Measurements from ENCODE around the gene ARHGAP15. TPM values are rescaled to one million over a fixed set of nuclear protein-coding genes. Genes with fewer than 3 reads are reported as not detected.

ARHGAP15 gene
- total RNA-seq, 4 donors from 2014 or later: 3.4 to 9.3 (median 6.4) TPM

DNA sequence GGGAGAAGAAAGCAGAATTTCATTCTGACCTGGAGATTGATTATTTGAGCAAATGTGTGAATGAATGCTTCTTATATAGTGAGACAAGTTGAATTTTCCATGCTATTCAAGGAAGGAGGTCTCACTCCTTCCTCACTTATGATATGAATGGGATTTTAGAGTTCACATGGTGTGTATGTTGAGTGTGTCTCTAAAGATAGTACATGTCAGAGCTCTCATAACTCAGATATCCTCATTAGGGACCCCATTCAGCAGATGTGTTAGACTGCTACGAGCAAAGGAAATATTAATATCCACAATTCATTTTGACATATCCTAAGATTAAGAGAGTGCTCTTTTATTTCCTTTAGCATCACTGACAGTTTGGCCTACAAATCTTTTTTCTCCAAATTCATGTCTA lies 368.5 kb downstream of the ARHGAP15 start:
- 25 to 70% methylated on average over 1 of the region's 1 CpG for WGBS, 2 donors (ENCODE audit: low coverage in 1 of 2)
- Histone ChIP-seq H3K9me3 (no peaks in the 10 kb centered on the region), H3K27me3 (no peaks in the 10 kb centered on the region), H3K4me1 (no peaks in the 10 kb centered on the region), H3K36me3 (no peaks in the 10 kb centered on the region), H3K27ac (no peak overlapping the region), H3K4me3 (no peak overlapping the region)
- no peak for TF ChIP-seq CTCF (IDR thresholded peaks at IDR 0.05)
- TF ChIP-seq POLR2A (IDR thresholded peaks at IDR 0.05): no peak
- no peak for TF ChIP-seq EP300 (IDR thresholded peaks at IDR 0.05)
- TF ChIP-seq POLR2AphosphoS5 (IDR thresholded peaks at IDR 0.05): no peak
- no peak for ATAC-seq

DNA sequence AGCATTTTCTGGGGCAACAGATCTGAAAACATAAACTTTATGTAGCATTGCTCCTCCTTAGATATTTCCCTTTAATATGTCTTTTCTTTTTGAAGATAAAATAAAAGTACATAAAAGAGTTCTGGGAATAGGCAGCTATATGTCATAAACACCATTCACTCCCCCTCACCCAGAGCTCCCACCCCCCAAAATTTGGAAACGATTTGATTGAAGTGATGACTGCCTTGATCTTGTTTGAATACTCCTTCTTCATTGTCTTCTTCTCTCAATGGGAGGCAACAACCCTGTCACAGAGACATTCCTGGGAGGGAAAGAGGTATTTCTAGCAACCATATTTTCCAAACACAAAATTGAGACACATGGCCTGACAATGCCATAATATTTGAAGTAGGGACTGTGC lies 369.3 kb downstream of the ARHGAP15 start:
- ATAC-seq: no peak
- H3K4me1 ChIP-seq: no peaks in the 10 kb centered on the region
- H3K27me3 ChIP-seq: no peaks in the 10 kb centered on the region
- TF ChIP-seq CTCF (IDR thresholded peaks at IDR 0.05): no peak
- TF ChIP-seq POLR2A (IDR thresholded peaks at IDR 0.05): no peak
- TF ChIP-seq EP300 (IDR thresholded peaks at IDR 0.05): no peak
- no peak for TF ChIP-seq POLR2AphosphoS5 (IDR thresholded peaks at IDR 0.05)
- H3K9me3 ChIP-seq: no peaks in the 10 kb centered on the region
- no peaks in the 10 kb centered on the region for H3K36me3 ChIP-seq
- no peak overlapping the region for H3K27ac ChIP-seq
- H3K4me3 ChIP-seq: no peak overlapping the region
- WGBS, 2 donors (ENCODE audit: low coverage in 1 of 2): 0 to 56% methylated on average over 1 of the region's 1 CpG

DNA sequence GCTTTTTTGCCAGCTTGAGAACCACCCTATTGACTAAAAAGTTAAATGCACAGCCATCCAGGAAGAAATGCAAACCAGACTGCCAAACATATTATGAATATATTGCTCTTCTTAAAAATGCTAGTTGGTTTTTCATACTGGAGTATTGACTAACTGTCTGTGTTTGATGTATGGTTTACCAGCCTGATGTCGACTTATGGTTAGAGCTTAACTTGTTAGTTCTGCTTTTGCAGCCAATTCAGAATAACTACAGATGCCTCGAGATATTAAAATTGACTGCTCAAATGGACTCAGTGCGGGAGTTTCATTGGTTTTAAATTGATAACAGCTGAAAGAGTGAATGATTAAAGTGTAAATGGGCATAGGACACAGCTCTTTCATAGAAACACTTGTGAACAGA lies 369.8 kb downstream of the ARHGAP15 start:
- no peaks in the 10 kb centered on the region for H3K9me3 ChIP-seq
- 77 to 88% methylated on average over 3 of the region's 3 CpGs for WGBS, 2 donors (ENCODE audit: low coverage in 1 of 2)
- H3K27ac ChIP-seq: no peak overlapping the region
- no peak for ATAC-seq
- TF ChIP-seq POLR2AphosphoS5 (IDR thresholded peaks at IDR 0.05) (no peak), POLR2A (IDR thresholded peaks at IDR 0.05) (no peak), CTCF (IDR thresholded peaks at IDR 0.05) (no peak), EP300 (IDR thresholded peaks at IDR 0.05) (no peak)
- no peaks in the 10 kb centered on the region for H3K36me3 ChIP-seq
- no peaks in the 10 kb centered on the region for H3K4me1 ChIP-seq
- no peaks in the 10 kb centered on the region for H3K27me3 ChIP-seq
- no peak overlapping the region for H3K4me3 ChIP-seq

GRCh38 chr2:143501106-143501676 lies 372.0 kb downstream of the ARHGAP15 start:
- no peaks in the 10 kb centered on the region for H3K9me3 ChIP-seq
- no peaks in the 10 kb centered on the region for H3K36me3 ChIP-seq
- no peaks in the 10 kb centered on the region for H3K4me1 ChIP-seq
- 84 to 87% methylated on average over 7 of the region's 7 CpGs for WGBS, 2 donors (ENCODE audit: low coverage in 1 of 2)
- no peak for TF ChIP-seq EP300 (IDR thresholded peaks at IDR 0.05)
- TF ChIP-seq CTCF (IDR thresholded peaks at IDR 0.05): no peak
- TF ChIP-seq POLR2AphosphoS5 (IDR thresholded peaks at IDR 0.05): no peak
- TF ChIP-seq POLR2A (IDR thresholded peaks at IDR 0.05): no peak
- no peaks in the 10 kb centered on the region for H3K27me3 ChIP-seq
- no peak overlapping the region for H3K4me3 ChIP-seq
- ATAC-seq: no peak
- H3K27ac ChIP-seq: no peak overlapping the region

DNA sequence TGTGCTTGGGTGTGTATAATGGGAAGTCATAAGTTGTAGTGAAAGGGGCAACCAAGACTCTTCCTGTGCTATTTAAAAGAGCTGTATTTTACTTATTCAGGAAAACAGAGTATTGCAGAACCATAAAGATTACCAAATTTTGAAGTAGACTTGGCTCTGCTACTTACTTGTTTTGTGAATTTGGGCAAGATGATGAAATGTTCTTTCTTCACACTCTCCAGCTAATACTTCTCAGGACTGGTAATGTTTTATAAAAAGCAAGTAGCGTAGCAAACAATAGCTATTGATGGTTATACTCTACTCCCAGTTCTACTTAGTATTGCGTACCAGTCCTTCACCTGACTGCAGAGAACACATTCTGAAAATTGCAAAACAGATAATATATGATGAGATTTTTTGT lies 374.1 kb downstream of the ARHGAP15 start:
- no peak for TF ChIP-seq POLR2AphosphoS5 (IDR thresholded peaks at IDR 0.05)
- Histone ChIP-seq H3K27me3 (no peaks in the 10 kb centered on the region), H3K27ac (no peak overlapping the region), H3K9me3 (no peaks in the 10 kb centered on the region), H3K4me1 (no peaks in the 10 kb centered on the region), H3K4me3 (no peak overlapping the region), H3K36me3 (no peaks in the 10 kb centered on the region)
- WGBS, 2 donors (ENCODE audit: low coverage in 1 of 2): 91 to 96% methylated on average over 2 of the region's 2 CpGs
- peak; percentile 59 for ATAC-seq

Data from gastroesophageal sphincter (tissue), 4 donors.